CD14-positive monocyte (primary cell): ENCODE data around the gene AIPL1. TPM values are rescaled to one million over a fixed set of nuclear protein-coding genes. Genes with fewer than 3 reads are reported as not detected.
A peak's percentile ranks its signal among the peaks of the same experiment; 100 is the strongest.

ENCODE experiments used
- DNase-seq, 3 donors: peaks; one replicate each; pipeline ENCODE4 v3.0.0-alpha.2; 2011 to 2022
- H2AFZ ChIP-seq: 2 replicates; pipeline ENCODE4 v1.6.0; 2012; ENCODE audit warnings: mild to moderate bottlenecking, low read depth, low read length, inconsistent platforms; ENCODE audit not compliant: insufficient read depth, poor library complexity, severe bottlenecking
- H3K27ac ChIP-seq, 2 donors: 1 replicate in 1 of 2; 2 replicates in 1 of 2; pipeline ENCODE4 v1.5.1; 2012 to 2013; ENCODE audit warnings: low read length in 2 of 2, control low read depth in 1 of 2, inconsistent platforms in 1 of 2, low read depth in 1 of 2, mild to moderate bottlenecking in 1 of 2
- H3K27me3 ChIP-seq, 2 donors: one replicate each; pipeline versions ENCODE4 v1.6.0 to v1.6.1; 2011 to 2013; ENCODE audit warnings: low read length in 2 of 2; ENCODE audit not compliant: control insufficient read depth in 2 of 2, insufficient read depth in 2 of 2
- H3K36me3 ChIP-seq, 2 donors: replicated peaks in 1 of 2; 1 replicate in 1 of 2; 2 replicates in 1 of 2; pipeline versions ENCODE4 v1.5.1 to v1.6.1; 2012 to 2013; ENCODE audit warnings: low read length in 2 of 2, control low read depth in 1 of 2, inconsistent platforms in 1 of 2, mild to moderate bottlenecking in 1 of 2; ENCODE audit not compliant: insufficient read depth in 2 of 2, control insufficient read depth in 1 of 2
- H3K4me1 ChIP-seq, 2 donors: 1 replicate in 1 of 2; 2 replicates in 1 of 2; pipeline versions ENCODE4 v1.5.1 to v1.6.1; 2012 to 2013; ENCODE audit warnings: low read length in 2 of 2, control low read depth in 1 of 2, inconsistent platforms in 1 of 2, mild to moderate bottlenecking in 1 of 2, moderate library complexity in 1 of 2; ENCODE audit not compliant: insufficient read depth in 2 of 2, control insufficient read depth in 1 of 2
- H3K4me2 ChIP-seq: replicated peaks from 2 replicates; pipeline ENCODE3; 2012; ENCODE audit warnings: low read length, moderate library complexity, mild to moderate bottlenecking; ENCODE audit not compliant: poor library complexity, severe bottlenecking; ENCODE audit errors: extremely low read depth
- H3K4me3 ChIP-seq, 3 experiments: fragments of 200-600 bp in 1 of 3; sonication (generic) in 1 of 3; replicated peaks in 1 of 3; 1 replicate in 2 of 3; 2 replicates in 1 of 3; pipeline ENCODE4 v1.5.1; 2011 to 2013; ENCODE audit warnings: low read length in 3 of 3, mild to moderate bottlenecking in 3 of 3, control low read depth in 2 of 3, low read depth in 2 of 3, inconsistent platforms in 1 of 3, moderate library complexity in 1 of 3
- H3K79me2 ChIP-seq: 2 replicates; pipeline ENCODE4 v1.6.0; 2012; ENCODE audit warnings: mild to moderate bottlenecking, control low read depth, inconsistent platforms, low read length, moderate library complexity; ENCODE audit not compliant: insufficient read depth
- H3K9ac ChIP-seq: 2 replicates; pipeline ENCODE4 v1.6.0; 2017; ENCODE audit warnings: low read length, mild to moderate bottlenecking; ENCODE audit not compliant: insufficient read depth, poor library complexity, severe bottlenecking
- H3K9me3 ChIP-seq, 2 donors: replicated peaks in 1 of 2; 1 replicate in 1 of 2; 2 replicates in 1 of 2; pipeline versions ENCODE4 v1.5.1 to v1.6.1; 2012 to 2013; ENCODE audit warnings: low read length in 2 of 2, control low read depth in 1 of 2; ENCODE audit not compliant: control insufficient read depth in 1 of 2, insufficient read depth in 1 of 2
- H4K20me1 ChIP-seq: 2 replicates; pipeline ENCODE4 v1.6.0; 2012; ENCODE audit warnings: mild to moderate bottlenecking, low read length, control low read depth, moderate library complexity; ENCODE audit not compliant: insufficient read depth
- H3K27ac Mint-ChIP-seq, 7 donors: one replicate each; pipeline ENCODE4 v1.8.0; 2020; ENCODE audit warnings: mild to moderate bottlenecking in 7 of 7, mixed read lengths in 7 of 7, moderate library complexity in 6 of 7, inconsistent platforms in 2 of 7
- H3K27me3 Mint-ChIP-seq, 3 donors: one replicate each; pipeline ENCODE4 v1.8.0; 2021 to 2022; ENCODE audit warnings: low read depth in 3 of 3, mild to moderate bottlenecking in 3 of 3, mixed read lengths in 3 of 3, moderate library complexity in 3 of 3, inconsistent platforms in 1 of 3
- H3K36me3 Mint-ChIP-seq, 2 donors: one replicate each; pipeline ENCODE4 v1.8.0; 2020; ENCODE audit warnings: mixed read lengths in 2 of 2, inconsistent platforms in 1 of 2, mild to moderate bottlenecking in 1 of 2
- H3K4me1 Mint-ChIP-seq: one replicate; pipeline ENCODE4 v1.8.0; 2020; ENCODE audit warnings: mild to moderate bottlenecking, mixed read lengths
- H3K4me3 Mint-ChIP-seq, 2 donors: one replicate each; pipeline ENCODE4 v1.8.0; 2020; ENCODE audit warnings: mild to moderate bottlenecking in 2 of 2, mixed read lengths in 2 of 2, moderate library complexity in 1 of 2
- H3K9me3 Mint-ChIP-seq, 7 donors: one replicate each; pipeline ENCODE4 v1.8.0; 2020 to 2022; ENCODE audit warnings: mixed read lengths in 7 of 7, mild to moderate bottlenecking in 6 of 7, moderate library complexity in 6 of 7, inconsistent platforms in 2 of 7
- WGBS: methylation state at CpG from one replicate; pipeline ENCODE4 v1.1.5; 2013; ENCODE audit warnings: missing lambda C conversion rate; ENCODE audit not compliant: insufficient coverage; 5-methylcytosine and 5-hydroxymethylcytosine counted together
- intact Hi-C, 2 donors: fragments of 100-400 bp; cut with micrococcal nuclease; formaldehyde crosslinking; loops; one replicate each; pipeline versions ENCODE4 v1.15.0 to v1.15.1; 2023
- polyA plus RNA-seq, 3 donors: library from polyadenylated mRNA; depleted of rRNA in 1 of 3; unstranded in 2 of 3; stranded (reverse) in 1 of 3; fragments of 300-500 nt in 2 of 3; fragments of >200 nt in 1 of 3; fragmentation: Illumina TruSeq in 2 of 3; gene quantifications; 1 replicate in 2 of 3; 2 replicates in 1 of 3; pipeline ENCODE4 v1.2.3, GENCODE V29; 2012 to 2021
- TF ChIP-seq, protein P1 (sequence below): fragments of 200-600 bp; IDR thresholded peaks from one replicate; pipeline ENCODE4 v1.8.0; 2022; ENCODE audit warnings: antibody characterized with exemption, mild to moderate bottlenecking

The AIPL1 gene
- polyA plus RNA-seq, 3 donors = not detected

DNA sequence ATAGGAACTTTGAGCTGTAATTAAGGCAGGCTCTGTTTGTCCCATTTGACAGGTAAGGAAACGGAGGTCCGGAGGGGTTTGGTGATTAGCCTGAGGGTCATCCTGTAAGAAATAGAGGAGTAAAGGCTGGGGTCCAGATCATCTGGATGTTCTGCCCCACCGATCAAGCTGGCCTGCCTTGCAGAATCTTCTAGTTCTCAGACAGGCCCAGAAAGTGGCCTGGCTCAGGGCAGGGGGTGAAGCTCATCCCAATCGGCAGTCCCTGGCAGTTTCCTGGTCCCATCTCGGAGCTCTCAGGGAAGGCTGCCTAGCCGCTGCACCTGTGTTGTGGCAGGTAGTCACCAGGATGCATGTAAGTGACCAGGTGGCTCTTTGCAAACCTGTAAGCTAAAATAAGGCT is 13.6 kb upstream of the AIPL1 start:
- Mint-ChIP-seq H3K36me3 (peaks cover 42 to 65% of the 10 kb centered on the region in 2 donors), H3K4me1 (peaks cover 20% of the 10 kb centered on the region), H3K4me3 (no peak overlapping the region), H3K9me3 (no peaks in the 10 kb centered on the region), H3K27me3 (peaks cover 1 to 18% (median 7%) of the 10 kb centered on the region in 3 donors), H3K27ac (no peak overlapping the region)
- Histone ChIP-seq H3K36me3 (peaks cover 14 to 39% of the 10 kb centered on the region in 2 donors), H2AFZ (no peak overlapping the region), H3K4me1 (peaks cover 16 to 19% of the 10 kb centered on the region in 2 donors), H3K27me3 (no peaks in the 10 kb centered on the region), H3K4me2 (no peak overlapping the region), H3K79me2 (peaks cover 14% of the 10 kb centered on the region), H3K27ac (no peak overlapping the region), H3K9me3 (no peaks in the 10 kb centered on the region), H3K9ac (no peak overlapping the region), H4K20me1 (no peaks in the 10 kb centered on the region), H3K4me3 (no peak overlapping the region)
- 98% methylated on average over 5 of the region's 6 CpGs for WGBS
- DNase-seq = no peak
- intact Hi-C loops = loop anchor here in 1 of 2 donors (10.0 kb wide), 1 partner anchor 964 kb away; the partner anchor contains the start of genes DERL2 and MIS12
- TF ChIP-seq, protein P1, sequence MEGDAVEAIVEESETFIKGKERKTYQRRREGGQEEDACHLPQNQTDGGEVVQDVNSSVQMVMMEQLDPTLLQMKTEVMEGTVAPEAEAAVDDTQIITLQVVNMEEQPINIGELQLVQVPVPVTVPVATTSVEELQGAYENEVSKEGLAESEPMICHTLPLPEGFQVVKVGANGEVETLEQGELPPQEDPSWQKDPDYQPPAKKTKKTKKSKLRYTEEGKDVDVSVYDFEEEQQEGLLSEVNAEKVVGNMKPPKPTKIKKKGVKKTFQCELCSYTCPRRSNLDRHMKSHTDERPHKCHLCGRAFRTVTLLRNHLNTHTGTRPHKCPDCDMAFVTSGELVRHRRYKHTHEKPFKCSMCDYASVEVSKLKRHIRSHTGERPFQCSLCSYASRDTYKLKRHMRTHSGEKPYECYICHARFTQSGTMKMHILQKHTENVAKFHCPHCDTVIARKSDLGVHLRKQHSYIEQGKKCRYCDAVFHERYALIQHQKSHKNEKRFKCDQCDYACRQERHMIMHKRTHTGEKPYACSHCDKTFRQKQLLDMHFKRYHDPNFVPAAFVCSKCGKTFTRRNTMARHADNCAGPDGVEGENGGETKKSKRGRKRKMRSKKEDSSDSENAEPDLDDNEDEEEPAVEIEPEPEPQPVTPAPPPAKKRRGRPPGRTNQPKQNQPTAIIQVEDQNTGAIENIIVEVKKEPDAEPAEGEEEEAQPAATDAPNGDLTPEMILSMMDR = no peak

DNA sequence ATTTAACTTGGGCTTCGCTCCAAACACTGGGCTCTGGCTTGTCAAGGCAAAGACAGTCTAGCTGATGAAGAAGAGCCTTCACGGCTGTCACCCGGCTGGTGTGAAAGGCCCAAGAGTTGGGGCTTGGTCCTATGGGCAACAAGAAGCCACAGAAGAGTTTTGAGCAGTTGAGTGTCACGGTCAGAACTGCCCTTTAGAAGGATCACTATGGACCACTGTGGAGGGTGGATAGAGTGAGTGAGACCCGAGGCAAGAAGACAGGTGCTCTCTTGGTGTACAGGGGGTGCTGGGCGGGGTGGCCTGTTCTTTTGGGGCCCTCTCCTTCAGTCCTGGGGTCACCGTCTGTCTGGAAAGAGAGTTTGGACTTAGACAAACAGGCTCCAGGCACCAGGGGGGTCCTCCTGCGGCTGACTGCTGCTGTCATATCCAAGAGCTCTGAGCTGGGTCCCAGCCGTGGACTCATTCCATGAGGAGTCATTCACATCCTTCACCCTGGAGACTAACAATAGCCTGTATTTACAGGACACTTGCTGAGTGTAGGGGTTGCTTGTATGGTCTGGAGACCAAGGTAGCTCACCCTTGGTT is 11.7 kb upstream of the AIPL1 start:
- Histone ChIP-seq H3K4me1 (peaks cover 20 to 25% of the 10 kb centered on the region in 2 donors), H3K79me2 (peaks cover 14% of the 10 kb centered on the region)
- H3K4me3 Mint-ChIP-seq = peak overlapping the region in 1 of 2 donors; percentile 16

More for the DNA sequence above, 11.7 kb upstream of the AIPL1 start:
- H3K9ac ChIP-seq = no peak overlapping the region
- Mint-ChIP-seq H3K9me3 (peaks cover 0 to 2% (median 0%) of the 10 kb centered on the region in 7 donors), H3K27ac (no peak overlapping the region), H3K4me1 (peaks cover 24% of the 10 kb centered on the region), H3K36me3 (peaks cover 32 to 55% of the 10 kb centered on the region in 2 donors), H3K27me3 (peaks cover 5 to 9% (median 7%) of the 10 kb centered on the region in 3 donors)
- H3K27ac ChIP-seq = no peak overlapping the region
- intact Hi-C loops = loop anchor here in 1 of 2 donors (10.0 kb wide), 1 partner anchor 962 kb away; the partner anchor contains the start of genes DERL2 and MIS12
- no peak overlapping the region for H3K4me2 ChIP-seq
- no peak for DNase-seq
- no peaks in the 10 kb centered on the region for H3K27me3 ChIP-seq
- TF ChIP-seq, protein P1 = no peak
- WGBS = 88% methylated on average over 4 of the region's 9 CpGs
- no peaks in the 10 kb centered on the region for H4K20me1 ChIP-seq
- H3K36me3 ChIP-seq = peaks cover 14 to 39% of the 10 kb centered on the region in 2 donors
- no peaks in the 10 kb centered on the region for H3K9me3 ChIP-seq
- H3K4me3 ChIP-seq = no peak overlapping the region
- no peak overlapping the region for H2AFZ ChIP-seq
